Activated CD8-positive, alpha-beta T cell treated with anti-CD3 and anti-CD28 coated beads for 36 hours (primary cell): Measurements from ENCODE around the gene KLK10. TPM values are rescaled to one million over a fixed set of nuclear protein-coding genes. Genes with fewer than 3 reads are reported as not detected.

ENCODE experiments used
- ATAC-seq: fragments of 200-7000 bp; cut with Tn5 transposase; one replicate; pipeline ENCODE4 v1.10.0; 2021; ENCODE audit warnings: mild to moderate bottlenecking, moderate library complexity
- CTCF ChIA-PET: fragments of 350-600 bp; sonication (Branson Sonifier 250); formaldehyde crosslinking; loops from one replicate; lab custom pipeline; 2021; ENCODE audit warnings: antibody characterized with exemption; lab: Charles Lee
- POLR2A ChIA-PET: fragments of 350-600 bp; sonication (Branson Sonifier 250); formaldehyde crosslinking; loops from one replicate; lab custom pipeline; 2021; ENCODE audit warnings: antibody characterized with exemption; lab: Charles Lee
- DNase-seq: peaks from one replicate; pipeline ENCODE4 v3.0.0-alpha.2; 2020
- H3K27ac Mint-ChIP-seq: one replicate; pipeline ENCODE4 v1.8.0; 2021; ENCODE audit warnings: mild to moderate bottlenecking, mixed read lengths
- H3K27me3 Mint-ChIP-seq: one replicate; pipeline ENCODE4 v1.8.0; 2021; ENCODE audit warnings: mixed read lengths
- H3K36me3 Mint-ChIP-seq: one replicate; pipeline ENCODE4 v1.8.0; 2021; ENCODE audit warnings: low read depth, mixed read lengths
- H3K4me1 Mint-ChIP-seq: one replicate; pipeline ENCODE4 v1.8.0; 2021; ENCODE audit warnings: low read depth, mixed read lengths
- H3K4me3 Mint-ChIP-seq: one replicate; pipeline ENCODE4 v1.8.0; 2021; ENCODE audit warnings: mild to moderate bottlenecking, moderate library complexity, mixed read lengths
- H3K9me3 Mint-ChIP-seq: one replicate; pipeline ENCODE4 v1.8.0; 2021; ENCODE audit warnings: mixed read lengths
- CTCF ChIP-seq: fragments of 200-600 bp; IDR thresholded peaks from one replicate; pipeline ENCODE4 v1.8.0; 2022; ENCODE audit warnings: antibody characterized with exemption, mild to moderate bottlenecking
- intact Hi-C: fragments of 100-400 bp; cut with micrococcal nuclease; formaldehyde crosslinking; loops from one replicate; pipeline ENCODE4 v1.10.0; 2022
- total RNA-seq, 2 experiments: library from RNA; stranded (reverse); gene quantifications; one replicate each; pipeline ENCODE4 v1.2.3, GENCODE V29; 2021

The KLK10 gene
- total RNA-seq, 2 experiments from 2014 or later = not detected

GRCh38 chr19:51047031-51047335 lies 27.5 kb upstream of the KLK10 start:
- CTCF ChIA-PET = interaction anchor here (1.2 kb wide), 1 partner anchor 50 kb away, joined by 4 read pairs; no protein-coding TSS in a partner anchor
- H3K4me1 Mint-ChIP-seq = no peaks in the 10 kb centered on the region
- intact Hi-C loops = no loop called here
- DNase-seq = no peak
- peaks cover 9% of the 10 kb centered on the region for H3K27me3 Mint-ChIP-seq
- H3K4me3 Mint-ChIP-seq = no peak overlapping the region
- no peak overlapping the region for H3K27ac Mint-ChIP-seq
- no peaks in the 10 kb centered on the region for H3K9me3 Mint-ChIP-seq
- ATAC-seq = no peak
- TF ChIP-seq CTCF = no peak
- H3K36me3 Mint-ChIP-seq = no peaks in the 10 kb centered on the region
- POLR2A ChIA-PET = no interaction called here

- TF ChIP-seq CTCF = no peak
- CTCF ChIA-PET = no interaction called here
- intact Hi-C loops = no loop called here
- no peaks in the 10 kb centered on the region for H3K4me1 Mint-ChIP-seq
- POLR2A ChIA-PET = no interaction called here
- ATAC-seq = no peak
- no peak overlapping the region for H3K27ac Mint-ChIP-seq
- no peak for DNase-seq
- H3K36me3 Mint-ChIP-seq = no peaks in the 10 kb centered on the region
- H3K27me3 Mint-ChIP-seq = peaks cover 6% of the 10 kb centered on the region
- H3K4me3 Mint-ChIP-seq = no peak overlapping the region
- H3K9me3 Mint-ChIP-seq = no peaks in the 10 kb centered on the region
Observed at GRCh38 chr19:51044327-51044726, 24.8 kb upstream of the KLK10 start.

GRCh38 chr19:51043497-51043896 lies 24.0 kb upstream of the KLK10 start:
- DNase-seq = no peak
- peaks cover 6% of the 10 kb centered on the region for H3K27me3 Mint-ChIP-seq
- no peak for ATAC-seq
- TF ChIP-seq CTCF = no peak
- intact Hi-C loops = no loop called here
- no peak overlapping the region for H3K4me3 Mint-ChIP-seq
- H3K9me3 Mint-ChIP-seq = no peaks in the 10 kb centered on the region
- ChIA-PET POLR2A (no interaction called here), CTCF (interaction anchor here (0.8 kb wide), 1 partner anchor 9 kb away, joined by 3 read pairs; no protein-coding TSS in a partner anchor)
- no peaks in the 10 kb centered on the region for H3K36me3 Mint-ChIP-seq
- no peak overlapping the region for H3K27ac Mint-ChIP-seq
- H3K4me1 Mint-ChIP-seq = no peaks in the 10 kb centered on the region

GRCh38 chr19:51040151-51040550 lies 20.6 kb upstream of the KLK10 start:
- no peak for TF ChIP-seq CTCF
- no peak for DNase-seq
- intact Hi-C loops = no loop called here
- Mint-ChIP-seq H3K9me3 (no peaks in the 10 kb centered on the region), H3K4me3 (no peak overlapping the region), H3K36me3 (no peaks in the 10 kb centered on the region), H3K4me1 (no peaks in the 10 kb centered on the region), H3K27ac (no peak overlapping the region), H3K27me3 (peaks cover 2% of the 10 kb centered on the region)
- CTCF ChIA-PET = no interaction called here
- POLR2A ChIA-PET = no interaction called here
- no peak for ATAC-seq

GRCh38 chr19:51036519-51036918 lies 17.0 kb upstream of the KLK10 start:
- intact Hi-C loops = no loop called here
- H3K4me3 Mint-ChIP-seq = no peak overlapping the region
- CTCF ChIA-PET = no interaction called here

More at GRCh38 chr19:51036519-51036918, 17.0 kb upstream of the KLK10 start:
- Mint-ChIP-seq H3K27me3 (peaks cover 12% of the 10 kb centered on the region), H3K9me3 (no peaks in the 10 kb centered on the region), H3K4me1 (no peaks in the 10 kb centered on the region), H3K27ac (no peak overlapping the region), H3K36me3 (no peaks in the 10 kb centered on the region)
- DNase-seq (no peak), ATAC-seq (no peak)
- POLR2A ChIA-PET = no interaction called here
- no peak for TF ChIP-seq CTCF
